HG03280 (cell line): Measurements from ENCODE around the gene ERP27.
A peak's percentile ranks its signal among the peaks of the same experiment; 100 is the strongest.

ENCODE experiments used
- ATAC-seq: cut with Tn5 transposase; IDR thresholded peaks from one replicate; pipeline ENCODE4 v1.9.1; 2021; ENCODE audit warnings: mild to moderate bottlenecking, moderate library complexity; ENCODE audit not compliant: unreplicated experiment

ERP27 gene

GRCh38 chr12:14905269-14906004 lies 32.9 kb downstream of the ERP27 start:
- no peak for ATAC-seq

DNA sequence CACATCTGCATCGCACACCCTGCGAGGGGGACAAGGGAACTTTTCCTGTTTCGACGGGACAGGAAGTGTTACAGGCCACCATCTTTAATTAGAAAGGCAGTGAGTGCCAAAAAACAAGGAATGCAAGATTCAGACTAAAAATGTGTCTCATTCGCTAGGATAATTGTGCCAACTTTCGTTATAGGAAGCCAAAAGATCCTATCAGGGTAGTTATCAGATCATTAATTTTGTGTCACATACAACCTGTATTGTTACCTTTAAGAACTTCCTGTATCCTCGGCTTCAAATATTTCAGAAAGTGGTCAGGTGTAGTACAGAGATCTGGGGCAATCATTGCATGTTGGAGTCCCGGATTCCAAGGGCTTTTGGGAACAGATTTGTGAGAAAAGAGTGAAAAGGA lies 33.5 kb downstream of the ERP27 start:
- no peak for ATAC-seq

GRCh38 chr12:14903386-14904098 lies 34.8 kb downstream of the ERP27 start:
- no peak for ATAC-seq

GRCh38 chr12:14902465-14902864 lies 35.9 kb downstream of the ERP27 start:
- ATAC-seq = no peak

GRCh38 chr12:14901228-14901562 lies 37.1 kb downstream of the ERP27 start:
- no peak for ATAC-seq

DNA sequence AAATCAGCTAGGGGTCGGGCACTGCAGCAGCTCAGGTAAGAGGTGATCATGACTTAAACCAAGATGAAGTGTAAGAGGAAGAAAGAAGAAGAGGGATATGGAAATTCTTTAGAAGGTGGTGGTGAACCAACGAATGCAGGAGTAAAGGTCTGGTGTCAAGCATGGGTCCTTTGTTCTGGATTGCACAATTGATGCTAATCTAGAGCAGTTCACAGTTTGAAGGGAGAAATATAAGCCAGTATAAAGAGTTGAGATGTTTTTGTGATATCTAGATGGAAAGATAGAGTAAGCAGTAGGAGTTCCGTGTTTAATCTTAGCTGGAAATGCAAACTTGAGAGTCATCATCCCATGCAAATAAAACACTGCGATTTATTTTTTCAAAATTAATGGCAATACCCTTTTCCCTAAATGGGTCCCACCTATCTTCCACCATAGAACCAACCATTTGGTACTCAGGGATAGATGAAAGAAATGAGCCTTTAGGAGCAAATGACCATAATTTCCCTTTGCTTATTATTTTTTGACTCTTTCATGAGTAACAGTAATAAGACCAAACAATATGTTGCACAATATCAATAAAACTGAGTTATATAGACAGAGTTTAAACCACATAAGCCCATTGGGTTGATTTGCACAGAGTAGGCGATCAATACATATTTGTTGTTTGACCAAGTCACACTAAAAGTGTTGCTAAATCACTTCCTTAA lies 37.7 kb downstream of the ERP27 start:
- ATAC-seq = no peak

DNA sequence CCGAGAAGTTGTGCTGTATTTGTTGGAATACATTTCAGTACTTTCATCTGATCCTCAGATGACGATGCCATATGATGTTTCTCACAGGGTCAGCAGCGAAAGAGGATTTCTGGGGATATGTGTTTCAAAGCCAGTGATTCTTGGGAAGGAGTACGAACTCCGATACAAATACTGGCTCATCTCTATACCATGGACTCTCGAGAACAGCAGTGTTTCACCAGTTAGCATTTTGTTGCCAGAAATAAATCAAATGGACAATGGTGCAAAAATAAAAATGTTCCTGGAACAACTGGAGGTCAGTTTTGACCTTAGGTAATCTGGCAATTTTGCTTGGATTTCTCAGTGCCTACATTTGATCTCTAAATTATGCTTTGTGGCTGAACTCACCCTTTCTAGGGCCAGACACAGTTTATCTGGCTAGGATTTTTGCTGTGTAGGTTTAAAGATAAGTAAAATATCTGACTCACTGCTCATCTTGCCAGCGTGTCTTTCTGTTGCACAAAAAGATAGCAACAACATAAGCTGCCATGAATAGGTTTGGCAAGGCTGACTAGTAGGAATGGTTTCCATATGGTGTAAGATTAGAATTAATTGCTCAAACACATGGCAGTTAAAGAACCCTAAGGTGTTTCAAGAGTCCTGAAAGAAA lies 41.7 kb downstream of the ERP27 start:
- no peak for ATAC-seq

DNA sequence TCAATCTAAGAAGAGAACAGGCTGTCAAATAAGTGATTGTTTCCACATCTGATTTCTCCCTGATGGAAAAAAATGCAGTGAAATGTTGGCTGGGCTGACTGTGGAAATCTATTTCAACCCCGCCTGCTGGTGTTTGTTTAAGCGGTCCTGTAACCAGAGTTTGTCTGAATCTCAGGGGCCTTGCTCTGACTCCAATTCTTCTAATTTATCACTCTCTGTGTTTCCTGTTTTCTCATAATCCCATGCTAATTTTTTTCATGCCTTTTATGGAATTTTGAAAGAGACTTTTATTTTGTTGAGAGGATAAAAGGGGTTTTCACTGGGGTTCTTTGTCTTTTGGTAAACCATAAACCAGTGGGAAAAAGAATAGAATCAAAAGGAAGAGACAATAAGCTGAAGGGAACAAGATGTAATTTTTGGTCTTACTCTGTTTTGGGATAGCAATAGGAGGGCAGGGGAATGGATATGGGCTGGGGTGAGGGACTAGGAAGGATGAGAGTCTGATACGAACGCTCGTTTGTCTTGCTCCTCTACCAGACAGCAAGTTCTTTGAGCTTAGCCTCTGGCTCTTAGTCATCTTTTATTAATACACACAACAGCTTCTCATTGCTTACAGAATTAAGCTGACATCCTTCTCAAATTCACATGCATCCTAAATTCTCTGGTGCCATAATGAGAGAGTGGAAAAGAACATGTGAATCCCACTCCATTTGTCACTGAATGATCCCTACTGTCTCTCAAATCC lies 44.7 kb downstream of the ERP27 start:
- ATAC-seq = no peak

DNA sequence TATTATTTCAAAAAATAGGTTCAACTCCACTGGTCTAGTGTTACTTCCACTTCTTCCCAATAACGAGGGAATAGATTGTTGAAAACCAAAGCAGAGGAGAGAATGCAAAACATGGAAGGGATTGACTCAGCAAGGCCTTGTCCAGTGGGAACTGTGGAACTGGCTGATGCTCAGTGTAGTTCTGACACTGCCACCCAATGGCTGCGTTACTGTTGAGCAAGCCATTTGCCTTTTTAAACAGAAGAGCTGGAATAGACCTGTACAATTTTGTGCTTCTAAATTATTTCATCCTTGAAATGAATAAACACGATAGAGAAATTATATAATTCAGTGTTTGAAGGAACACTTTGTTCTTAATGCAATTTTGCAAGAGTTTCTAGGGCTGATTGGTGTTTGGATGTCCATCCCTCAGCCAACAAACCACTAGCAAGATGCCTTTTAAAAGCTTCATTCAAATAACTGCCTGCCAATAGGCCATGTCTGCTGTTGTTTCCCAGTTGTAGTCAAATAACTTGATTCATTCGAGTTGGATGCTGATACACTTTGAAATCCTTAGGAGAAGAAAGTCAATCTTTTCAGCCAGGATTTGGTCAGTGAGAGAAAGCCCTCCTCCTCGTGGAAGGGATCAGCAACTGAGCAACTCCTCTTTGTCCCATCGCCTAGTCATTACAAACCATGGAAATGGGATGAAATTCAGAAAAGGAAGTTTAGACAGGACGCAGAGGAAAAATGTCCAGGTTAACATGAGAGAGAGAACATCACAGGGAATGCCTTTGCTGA lies 45.4 kb downstream of the ERP27 start:
- no peak for ATAC-seq

DNA sequence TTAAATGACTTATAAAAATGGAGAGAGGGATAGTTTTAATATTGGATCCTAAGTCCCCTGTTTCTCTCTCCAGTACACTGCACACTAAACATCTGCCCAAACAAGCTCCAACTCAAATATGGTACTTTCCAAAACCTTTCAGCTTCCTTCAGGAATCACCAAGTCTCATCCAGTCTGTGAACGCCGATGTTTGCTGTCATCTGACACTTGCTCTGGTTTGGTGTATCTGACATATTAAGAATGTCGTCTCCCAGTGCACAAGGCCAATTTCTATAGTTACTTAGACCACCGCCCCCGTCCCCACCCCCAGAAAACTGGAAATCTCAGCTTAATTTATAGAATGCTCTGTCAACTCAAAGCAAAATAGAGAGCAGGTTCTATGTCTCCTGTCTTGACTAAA lies 47.6 kb downstream of the ERP27 start:
- no peak for ATAC-seq

GRCh38 chr12:14886271-14886670 lies 52.1 kb downstream of the ERP27 start:
- no peak for ATAC-seq

DNA sequence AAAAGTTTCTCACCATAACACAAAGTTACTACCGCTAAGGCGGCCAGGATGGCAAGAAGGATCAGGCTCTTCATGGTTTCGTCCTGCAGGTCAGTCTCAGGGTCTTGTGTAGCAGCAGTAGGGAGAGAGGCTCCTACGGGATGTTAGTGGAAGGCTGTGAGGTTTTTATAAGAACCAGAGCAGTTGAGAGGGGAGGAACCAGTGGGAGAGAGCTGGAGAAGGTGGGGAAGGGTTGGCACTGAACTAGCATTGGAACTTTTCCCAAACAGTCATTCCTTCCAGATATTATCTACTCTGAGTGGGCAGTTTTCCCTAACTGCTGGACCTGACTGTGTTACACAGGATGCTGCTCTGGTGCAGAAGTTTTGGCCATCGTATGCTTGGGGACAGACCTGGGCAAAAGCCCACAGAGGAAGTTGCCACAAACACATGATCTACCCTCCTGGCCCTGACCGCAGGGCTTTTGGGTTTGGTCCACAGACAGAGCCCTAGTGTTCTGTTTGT lies 52.6 kb downstream of the ERP27 start, which contains the start of gene MGP:
Gene MGP, minus strand, starts transcription at position 137 of the 504 bp plus-strand sequence. Its CDS starts 63 bp downstream, at position 74.
- no peak for ATAC-seq

DNA sequence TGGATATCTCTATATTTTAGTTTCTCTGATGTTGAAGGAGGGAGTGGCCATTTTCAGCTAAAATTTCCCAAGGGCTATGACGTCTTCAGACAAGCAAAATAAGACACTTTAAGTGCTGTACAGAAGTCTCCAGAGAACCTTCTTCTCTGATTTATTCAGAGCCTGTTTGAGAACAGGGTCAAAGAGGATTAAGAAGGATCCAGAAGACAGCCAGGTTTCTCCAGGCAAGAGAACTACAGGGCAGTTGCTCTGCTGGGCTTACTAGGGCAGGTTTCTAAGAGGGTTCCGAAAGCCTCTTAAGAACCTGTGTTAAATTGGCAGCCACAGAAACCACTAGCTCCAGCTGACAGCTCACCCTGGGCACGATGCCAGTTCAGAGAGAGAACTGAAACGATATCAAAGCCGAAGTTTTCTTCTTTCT lies 53.9 kb downstream of the ERP27 start:
- ATAC-seq = peak; percentile 95

- no peak for ATAC-seq
These were observed 54.7 kb downstream of the ERP27 start for GRCh38 chr12:14883686-14884085.

DNA sequence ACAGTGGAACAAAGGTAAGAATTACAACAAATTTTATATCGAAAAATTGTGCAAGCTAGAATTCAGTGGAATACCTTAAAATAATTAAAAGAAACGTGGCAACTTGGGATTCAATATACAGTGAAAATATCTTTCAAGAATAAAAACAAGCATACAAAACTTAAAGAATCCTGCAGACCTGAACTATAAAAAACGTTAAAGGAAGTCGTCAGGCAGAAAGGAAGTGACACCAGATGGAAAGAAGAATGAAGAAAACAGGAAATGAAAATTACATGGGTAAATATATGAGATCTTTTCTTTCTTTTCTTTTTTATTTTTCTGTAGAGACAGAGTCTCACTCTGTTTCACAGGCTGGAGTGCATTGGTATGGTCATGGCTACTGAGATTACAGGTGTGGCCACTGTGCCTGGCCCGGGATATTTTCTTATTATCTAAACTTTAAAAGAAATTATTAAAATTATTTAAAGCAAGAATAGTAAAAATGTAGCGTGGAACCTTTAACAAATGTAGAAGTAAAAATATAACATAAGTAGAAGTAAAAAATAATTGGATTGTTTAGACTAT lies 57.4 kb downstream of the ERP27 start:
- no peak for ATAC-seq

DNA sequence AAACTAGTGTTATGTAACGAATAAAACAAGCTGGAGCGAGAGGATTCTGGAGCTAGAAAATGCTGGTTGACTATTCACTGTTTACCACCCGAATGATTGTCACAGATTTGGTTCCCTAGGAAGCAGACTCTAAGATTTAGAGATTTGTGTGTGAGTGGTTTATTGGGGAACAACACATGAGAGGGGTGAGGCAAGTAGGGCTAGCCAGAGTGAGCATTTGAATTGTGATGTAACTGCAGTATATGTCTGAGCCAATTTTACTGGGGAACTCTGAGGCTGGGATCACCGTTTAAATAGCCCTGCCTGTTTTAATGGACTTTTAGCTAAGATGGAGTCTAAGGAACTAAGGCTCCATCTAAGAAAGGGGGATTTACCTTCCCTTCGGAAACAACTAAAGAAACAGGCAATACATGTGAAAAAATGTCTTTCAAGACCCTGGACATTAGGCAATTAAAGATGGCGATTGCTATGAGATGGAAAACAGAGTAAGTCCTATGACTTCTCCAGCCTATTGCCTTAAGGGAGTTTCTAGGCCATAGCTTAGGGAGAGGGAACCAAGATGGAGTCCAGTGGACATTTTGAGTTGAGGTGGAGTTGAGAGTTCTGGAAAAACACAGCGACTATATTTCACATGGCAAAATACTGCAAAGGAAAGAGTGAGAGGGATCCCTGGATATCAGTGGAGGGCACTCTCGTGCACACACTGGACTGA lies 59.0 kb downstream of the ERP27 start:
- ATAC-seq = no peak

GRCh38 chr12:14878488-14878887 lies 59.8 kb downstream of the ERP27 start:
- no peak for ATAC-seq

DNA sequence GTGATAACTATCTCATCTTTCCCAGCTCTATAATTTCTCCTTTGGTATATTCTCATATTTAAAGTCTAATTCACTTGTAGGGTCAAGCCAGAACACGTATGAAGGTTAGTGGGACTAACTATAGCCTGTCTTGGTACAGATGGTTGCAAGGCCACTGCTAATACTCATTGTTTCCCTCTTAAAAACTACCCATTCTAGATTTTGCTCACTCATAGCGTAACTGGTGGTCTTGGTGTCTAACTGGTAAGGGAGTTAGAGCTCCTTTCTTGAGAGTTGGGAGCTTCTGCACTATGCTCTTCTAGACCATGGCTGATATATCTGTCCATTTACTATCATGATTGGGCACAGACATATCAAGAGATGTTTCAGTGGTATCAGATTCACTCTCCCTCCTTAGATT lies 61.5 kb downstream of the ERP27 start:
- ATAC-seq = no peak

DNA sequence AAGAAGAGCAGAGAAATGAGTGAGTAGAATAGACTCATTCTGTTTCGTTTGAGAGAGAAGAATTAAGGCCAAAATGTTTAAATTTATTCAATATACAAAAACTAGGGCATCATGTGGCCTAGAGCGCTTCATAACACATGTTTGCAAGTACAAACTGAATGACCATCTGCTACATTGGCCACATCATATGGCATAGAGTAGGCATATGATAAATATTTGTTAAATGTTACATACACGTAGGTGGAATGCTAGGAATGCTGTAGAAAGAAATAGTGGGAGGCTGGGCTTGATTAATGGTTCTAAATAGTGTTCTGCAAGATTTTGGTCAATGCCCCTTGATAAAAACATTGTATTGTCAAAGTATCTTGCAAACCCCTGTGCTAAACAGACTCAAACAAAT lies 63.5 kb downstream of the ERP27 start:
- no peak for ATAC-seq
